GM23338 (cell line): ENCODE results near the gene CCNQ. TPM values are rescaled to one million over a fixed set of nuclear protein-coding genes. Genes with fewer than 3 reads are reported as not detected.

Experiments
- ATAC-seq: fragments of 200-7000 bp; cut with Tn5 transposase; 3 replicates; pipeline ENCODE4 v1.9.1; 2020
- DNase-seq: peaks from one replicate; pipeline ENCODE4 v3.0.0-alpha.2; 2015; ENCODE audit warnings: low spot score
- H2AFZ ChIP-seq: fragments of 200-600 bp; sonication (generic); 2 replicates; pipeline ENCODE4 v1.8.0; 2016; ENCODE audit warnings: antibody characterized with exemption, mild to moderate bottlenecking, moderate library complexity
- H3F3A ChIP-seq: fragments of 200-600 bp; sonication (generic); replicated peaks from 2 replicates; pipeline ENCODE4 v1.8.0; 2017; ENCODE audit warnings: antibody characterized with exemption, mixed run types, low read depth
- H3K27ac ChIP-seq: fragments of 200-600 bp; sonication (generic); 2 replicates; pipeline ENCODE4 v1.6.1; 2016; ENCODE audit warnings: low read depth
- H3K27me3 ChIP-seq: fragments of 200-600 bp; sonication (generic); 2 replicates; pipeline ENCODE4 v1.8.0; 2016; ENCODE audit warnings: mild to moderate bottlenecking, mixed run types, moderate library complexity; ENCODE audit not compliant: insufficient read depth
- H3K36me3 ChIP-seq: fragments of 200-600 bp; sonication (generic); 2 replicates; pipeline ENCODE4 v1.8.0; 2016; ENCODE audit warnings: mild to moderate bottlenecking; ENCODE audit not compliant: insufficient read depth
- H3K4me1 ChIP-seq: fragments of 200-600 bp; sonication (generic); 2 replicates; pipeline ENCODE4 v1.8.0; 2016; ENCODE audit warnings: mild to moderate bottlenecking, moderate library complexity; ENCODE audit not compliant: insufficient read depth
- H3K4me2 ChIP-seq: fragments of 200-600 bp; sonication (generic); 2 replicates; pipeline ENCODE4 v1.7.1; 2017; ENCODE audit warnings: mixed run types
- H3K4me3 ChIP-seq: fragments of 200-600 bp; sonication (generic); 2 replicates; pipeline ENCODE4 v1.6.1; 2016; ENCODE audit warnings: mixed run types
- H3K79me2 ChIP-seq: fragments of 200-600 bp; sonication (generic); replicated peaks from 2 replicates; pipeline ENCODE4 v1.8.0; 2017; ENCODE audit warnings: mild to moderate bottlenecking; ENCODE audit not compliant: insufficient read depth
- H3K9me2 ChIP-seq: fragments of 200-600 bp; sonication (generic); 2 replicates; pipeline ENCODE4 v1.8.0; 2017; ENCODE audit not compliant: insufficient read depth
- H4K20me1 ChIP-seq: fragments of 200-600 bp; sonication (generic); replicated peaks from 2 replicates; pipeline ENCODE4 v1.8.0; 2017; ENCODE audit warnings: mild to moderate bottlenecking; ENCODE audit not compliant: insufficient read depth
- H3K27ac Mint-ChIP-seq: 2 replicates; pipeline ENCODE4 v1.8.0; 2020; ENCODE audit warnings: inconsistent platforms, mild to moderate bottlenecking, moderate library complexity, mixed read lengths
- H3K27me3 Mint-ChIP-seq: 3 replicates; pipeline ENCODE4 v1.8.0; 2022; ENCODE audit warnings: low read depth, mild to moderate bottlenecking, moderate library complexity, mixed read lengths, inconsistent platforms; ENCODE audit not compliant: insufficient read depth, poor library complexity
- H3K36me3 Mint-ChIP-seq: 3 replicates; pipeline ENCODE4 v1.8.0; 2021; ENCODE audit warnings: low read depth, mild to moderate bottlenecking, inconsistent platforms, moderate library complexity, mixed read lengths
- H3K4me1 Mint-ChIP-seq: 3 replicates; pipeline ENCODE4 v1.8.0; 2020; ENCODE audit warnings: mild to moderate bottlenecking, inconsistent platforms, mixed read lengths
- H3K4me3 Mint-ChIP-seq: 3 replicates; pipeline ENCODE4 v1.8.0; 2021; ENCODE audit warnings: moderate library complexity, mild to moderate bottlenecking, inconsistent platforms, mixed read lengths
- H3K9me3 Mint-ChIP-seq: 3 replicates; pipeline ENCODE4 v1.8.0; 2020; ENCODE audit warnings: moderate library complexity, mild to moderate bottlenecking, inconsistent platforms, mixed read lengths
- CREB1 ChIP-seq: fragments of 250-450 bp; sonication (Bioruptor Pico); IDR thresholded peaks from 2 replicates; pipeline ENCODE4 v1.5.0; 2020; ENCODE audit warnings: low read depth, mild to moderate bottlenecking, moderate library complexity
- CTCF ChIP-seq, 2 experiments: fragments of 200-600 bp in 1 of 2; sonication (generic) in 1 of 2; conservative IDR thresholded peaks; 2 replicates each; pipeline versions ENCODE4 v1.5.1 to v1.6.1; 2016 to 2017; ENCODE audit warnings: antibody characterized with exemption in 2 of 2, low read depth in 2 of 2, mild to moderate bottlenecking in 2 of 2, moderate library complexity in 1 of 2
- ETS1 ChIP-seq: IDR thresholded peaks from 2 replicates; pipeline ENCODE4 v1.6.1; 2016; ENCODE audit warnings: antibody characterized with exemption
- EZH2 ChIP-seq: fragments of 200-600 bp; sonication (generic); IDR thresholded peaks from one replicate; pipeline ENCODE4 v1.8.0; 2017; ENCODE audit warnings: antibody characterized with exemption, mild to moderate bottlenecking, low read depth; ENCODE audit not compliant: unreplicated experiment
- EZH2phosphoT487 ChIP-seq: fragments of 200-600 bp; sonication (generic); IDR thresholded peaks from one replicate; pipeline ENCODE4 v1.8.1; 2018; ENCODE audit warnings: antibody characterized with exemption; ENCODE audit not compliant: unreplicated experiment
- JUNB ChIP-seq: IDR thresholded peaks from one replicate; pipeline ENCODE4 v1.6.1; 2016; ENCODE audit warnings: antibody characterized with exemption; ENCODE audit not compliant: unreplicated experiment
- NANOG ChIP-seq: IDR thresholded peaks from 2 replicates; pipeline ENCODE4 v1.6.1; 2016; ENCODE audit warnings: antibody characterized with exemption, borderline replicate concordance
- POLR2AphosphoS5 ChIP-seq: IDR thresholded peaks from 2 replicates; pipeline ENCODE4 v1.6.1; 2016; ENCODE audit warnings: antibody characterized with exemption, low read depth
- REST ChIP-seq: IDR thresholded peaks from one replicate; pipeline ENCODE4 v1.6.1; 2018; ENCODE audit warnings: antibody characterized with exemption; ENCODE audit not compliant: unreplicated experiment
- STAT1 ChIP-seq: IDR thresholded peaks from one replicate; pipeline ENCODE4 v1.6.1; 2016; ENCODE audit warnings: antibody characterized with exemption; ENCODE audit not compliant: unreplicated experiment
- ZNF114 ChIP-seq: fragments of 250-450 bp; sonication (Bioruptor Pico); IDR thresholded peaks from 2 replicates; pipeline ENCODE4 v1.5.0; 2020; ENCODE audit warnings: mild to moderate bottlenecking, moderate library complexity
- ZNF331 ChIP-seq: fragments of 250-450 bp; sonication (Bioruptor Pico); IDR thresholded peaks from 2 replicates; pipeline ENCODE4 v1.5.0; 2020; ENCODE audit warnings: low read depth, mild to moderate bottlenecking, moderate library complexity
- ZNF462 ChIP-seq: fragments of 250-450 bp; sonication (Bioruptor Pico); IDR thresholded peaks from 2 replicates; pipeline ENCODE4 v1.5.0; 2020; ENCODE audit warnings: mild to moderate bottlenecking, moderate library complexity
- polyA plus RNA-seq: library from polyadenylated mRNA; unstranded; fragments of >200 nt; fragmentation: Nextera tagmentation; extraction: Ambion mirVana; gene quantifications from 2 replicates; pipeline ENCODE4 v1.2.1, GENCODE V29; 2016
- total RNA-seq: library from RNA; depleted of rRNA; stranded (reverse); fragments of >200 nt; shearing (Covaris generic); gene quantifications from 2 replicates; pipeline ENCODE4 v1.2.3, GENCODE V29; 2014

The CCNQ gene
- total and polyA plus RNA-seq, 2 experiments from 2014 or later = 19.4 to 30.2 TPM

GRCh38 chrX:153638041-153638371, 39.1 kb upstream of the CCNQ start:
- Mint-ChIP-seq H3K36me3 (no peaks in the 10 kb centered on the region), H3K4me1 (peaks cover 7% of the 10 kb centered on the region; the same call in 2 of the 3 replicates), H3K27ac (no peak overlapping the region), H3K4me3 (no peak overlapping the region), H3K27me3 (peaks cover 18% of the 10 kb centered on the region), H3K9me3 (no peaks in the 10 kb centered on the region)
- Histone ChIP-seq H3K4me1 (no peaks in the 10 kb centered on the region), H3K4me2 (no peak overlapping the region), H3K79me2 (no peaks in the 10 kb centered on the region), H3K36me3 (no peaks in the 10 kb centered on the region), H3K9me2 (no peaks in the 10 kb centered on the region), H2AFZ (no peak overlapping the region), H4K20me1 (no peaks in the 10 kb centered on the region), H3K4me3 (no peak overlapping the region), H3K27me3 (peaks cover 26% of the 10 kb centered on the region), H3K27ac (no peak overlapping the region), H3F3A (no peaks in the 10 kb centered on the region)
- ATAC-seq (no peak), DNase-seq (no peak)
- TF ChIP-seq ZNF331 (CRISPR knock-in tag) (no peak), EZH2 (no peak), ZNF114 (CRISPR knock-in tag) (no peak), POLR2AphosphoS5 (no peak), STAT1 (no peak), REST (no peak), ETS1 (no peak), ZNF462 (no peak), CTCF (conservative IDR thresholded peaks at IDR 0.05; ENCODE audit: low read depth in 2 of 2) (no peak), NANOG (no peak), JUNB (no peak), EZH2phosphoT487 (no peak), CREB1 (CRISPR knock-in tag) (no peak)
